HEK293 (cell line): ENCODE data around the gene CDKN2A.

ENCODE experiments used
- ATF2 ChIP-seq: fragments of 450-650 bp; formaldehyde crosslinking; IDR thresholded peaks from 2 replicates; pipeline ENCODE4 v1.5.1; 2016; ENCODE audit warnings: missing biosample characterization, missing genetic modification characterization, low read depth
- BCL11A ChIP-seq: fragments of 450-650 bp; formaldehyde crosslinking; IDR thresholded peaks from 2 replicates; pipeline ENCODE4 v1.5.1; 2016; ENCODE audit warnings: low read depth, missing biosample characterization, missing genetic modification characterization
- CTCF ChIP-seq: fragments of 450-650 bp; formaldehyde crosslinking; IDR thresholded peaks from 2 replicates; pipeline ENCODE4 v1.5.1; 2016; ENCODE audit warnings: missing biosample characterization, missing genetic modification characterization
- REST ChIP-seq: fragments of 450-650 bp; formaldehyde crosslinking; IDR thresholded peaks from 2 replicates; pipeline ENCODE4 v1.5.1; 2016; ENCODE audit warnings: missing biosample characterization, missing genetic modification characterization
- TSHZ1 ChIP-seq: fragments of 450-650 bp; formaldehyde crosslinking; IDR thresholded peaks from 2 replicates; pipeline ENCODE4 v1.5.1; 2016; ENCODE audit warnings: missing biosample characterization, missing genetic modification characterization, borderline replicate concordance
- ZNF10 ChIP-seq: fragments of 450-650 bp; formaldehyde crosslinking; IDR thresholded peaks from 2 replicates; pipeline ENCODE4 v1.5.1; 2017; ENCODE audit warnings: missing biosample characterization, missing genetic modification characterization
- ZNF558 ChIP-seq: fragments of 450-650 bp; formaldehyde crosslinking; IDR thresholded peaks from 2 replicates; pipeline ENCODE4 v1.5.1; 2016; ENCODE audit warnings: missing biosample characterization, missing genetic modification characterization
- ZNF585B ChIP-seq: fragments of 450-650 bp; formaldehyde crosslinking; IDR thresholded peaks from 2 replicates; pipeline ENCODE4 v1.5.1; 2016; ENCODE audit warnings: missing biosample characterization, missing genetic modification characterization

GRCh38 chr9:21985964-21986667, 8.1 kb downstream of the CDKN2A start:
- no peak for TF ChIP-seq REST (tag by site-specific recombination)
- TF ChIP-seq CTCF (tag by site-specific recombination): no peak
- TF ChIP-seq TSHZ1 (tag by site-specific recombination): no peak
- no peak for TF ChIP-seq ZNF10
- no peak for TF ChIP-seq ZNF585B (tag by site-specific recombination)
- no peak for TF ChIP-seq BCL11A (tag by site-specific recombination)
- no peak for TF ChIP-seq ZNF558 (tag by site-specific recombination)
- no peak for TF ChIP-seq ATF2 (tag by site-specific recombination)
